ENCODE results near the gene DMBT1.

- no peak for TF ChIP-seq POLR2A (IDR thresholded peaks at IDR 0.05)
- no peak for TF ChIP-seq CTCF (IDR thresholded peaks at IDR 0.05)
- TF ChIP-seq EP300 (IDR thresholded peaks at IDR 0.05): no peak
Observed at GRCh38 chr10:122647383-122647968, 86.9 kb downstream of the DMBT1 start.
